ENCODE results near the gene BTN1A1. TPM values are rescaled to one million over a fixed set of nuclear protein-coding genes. Genes with fewer than 3 reads are reported as not detected.

The BTN1A1 gene
- total and polyA plus RNA-seq, 9 of the 15 experiments (the other 6 are each of a cell fraction or from before 2014, with no cell fraction given) = 0.01 to 0.15 (median 0.06) TPM; not detected in 4

- TF ChIP-seq IRF1 (CRISPR knock-in tag; IDR thresholded peaks at IDR 0.05; ENCODE audit: borderline replicate concordance) = no peak
- TF ChIP-seq MTA3 (IDR thresholded peaks at IDR 0.05; ENCODE audit: borderline replicate concordance) = peak; percentile 55; the same call in 1 of the 2 replicates
- TF ChIP-seq GABPA (tag; conservative IDR thresholded peaks at IDR 0.05; ENCODE audit: low read depth) = peak; percentile 96
- TF ChIP-seq ZNF407 (IDR thresholded peaks at IDR 0.05; ENCODE audit: low read depth) = peak; percentile 87
- TF ChIP-seq FOXJ2 (tag; IDR thresholded peaks at IDR 0.05) = no peak; the same call in none of the 2 replicates
- peak; percentile 65 for TF ChIP-seq PYGO2 (tag; IDR thresholded peaks at IDR 0.05)
- no peak for TF ChIP-seq SAFB2 (IDR thresholded peaks at IDR 0.05; ENCODE audit: borderline replicate concordance, low read depth, low read length, severe bottlenecking)
- TF ChIP-seq BACH1 (tag; IDR thresholded peaks at IDR 0.05) = no peak; the same call in 1 of the 2 replicates
- TF ChIP-seq NCOR1 (IDR thresholded peaks at IDR 0.05) = no peak
These were observed 37.9 kb downstream of the BTN1A1 start, which contains the start of gene HMGN4 (continued) for GRCh38 chr6:26537846-26538571.
